ENCODE results near the gene MEIOSIN.

MEIOSIN gene

GRCh38 chr19:45777395-45777961 lies 44.2 kb downstream of the MEIOSIN start:
- DNase-seq (ENCODE audit: insufficient read length, low spot score), result no peak
- TF ChIP-seq CTCF (IDR thresholded peaks at IDR 0.05; ENCODE audit: insufficient read depth, missing control alignments), result no peak
- no peak for FAIRE-seq

- DNase-seq (ENCODE audit: insufficient read length, low spot score) (no peak), FAIRE-seq (no peak)
- TF ChIP-seq CTCF (IDR thresholded peaks at IDR 0.05; ENCODE audit: insufficient read depth, missing control alignments), result no peak
Measured at GRCh38 chr19:45778010-45778661, 44.9 kb downstream of the MEIOSIN start.

GRCh38 chr19:45779231-45780145 lies 46.2 kb downstream of the MEIOSIN start:
- DNase-seq (ENCODE audit: insufficient read length, low spot score) (no peak), FAIRE-seq (no peak)
- peak; percentile 68 for TF ChIP-seq CTCF (IDR thresholded peaks at IDR 0.05; ENCODE audit: insufficient read depth, missing control alignments)

GRCh38 chr19:45780146-45780447 lies 46.9 kb downstream of the MEIOSIN start:
- DNase-seq (ENCODE audit: insufficient read length, low spot score) (no peak), FAIRE-seq (no peak)
- TF ChIP-seq CTCF (IDR thresholded peaks at IDR 0.05; ENCODE audit: insufficient read depth, missing control alignments), result no peak

GRCh38 chr19:45780448-45781213 lies 47.4 kb downstream of the MEIOSIN start:
- TF ChIP-seq CTCF (IDR thresholded peaks at IDR 0.05; ENCODE audit: insufficient read depth, missing control alignments), result no peak
- DNase-seq (ENCODE audit: insufficient read length, low spot score), result no peak
- FAIRE-seq, result no peak

GRCh38 chr19:45781214-45782161 lies 48.2 kb downstream of the MEIOSIN start:
- FAIRE-seq (no peak), DNase-seq (ENCODE audit: insufficient read length, low spot score) (no peak)
- TF ChIP-seq CTCF (IDR thresholded peaks at IDR 0.05; ENCODE audit: insufficient read depth, missing control alignments), result no peak

Measured in D721Med (cell line).